IPS-18c (cell line): ENCODE data around the gene MTMR12.
A peak's percentile ranks its signal among the peaks of the same experiment; 100 is the strongest.
"Not testable (repeated sequence)": the region's sequence is repeated elsewhere in the genome, so short reads cannot be mapped to it uniquely, and the experiment has no call there.

Experiments used
- H3K4me3 ChIP-seq: 2 replicates; pipeline ENCODE4 v1.7.0; 2013; ENCODE audit warnings: low read depth, mild to moderate bottlenecking, low read length, moderate library complexity; ENCODE audit not compliant: insufficient read depth
- H3K9me3 ChIP-seq: one replicate; pipeline ENCODE4 v1.6.1; 2013; ENCODE audit warnings: mild to moderate bottlenecking, low read length, moderate library complexity; ENCODE audit not compliant: control insufficient read depth, insufficient read depth

Gene MTMR12

DNA sequence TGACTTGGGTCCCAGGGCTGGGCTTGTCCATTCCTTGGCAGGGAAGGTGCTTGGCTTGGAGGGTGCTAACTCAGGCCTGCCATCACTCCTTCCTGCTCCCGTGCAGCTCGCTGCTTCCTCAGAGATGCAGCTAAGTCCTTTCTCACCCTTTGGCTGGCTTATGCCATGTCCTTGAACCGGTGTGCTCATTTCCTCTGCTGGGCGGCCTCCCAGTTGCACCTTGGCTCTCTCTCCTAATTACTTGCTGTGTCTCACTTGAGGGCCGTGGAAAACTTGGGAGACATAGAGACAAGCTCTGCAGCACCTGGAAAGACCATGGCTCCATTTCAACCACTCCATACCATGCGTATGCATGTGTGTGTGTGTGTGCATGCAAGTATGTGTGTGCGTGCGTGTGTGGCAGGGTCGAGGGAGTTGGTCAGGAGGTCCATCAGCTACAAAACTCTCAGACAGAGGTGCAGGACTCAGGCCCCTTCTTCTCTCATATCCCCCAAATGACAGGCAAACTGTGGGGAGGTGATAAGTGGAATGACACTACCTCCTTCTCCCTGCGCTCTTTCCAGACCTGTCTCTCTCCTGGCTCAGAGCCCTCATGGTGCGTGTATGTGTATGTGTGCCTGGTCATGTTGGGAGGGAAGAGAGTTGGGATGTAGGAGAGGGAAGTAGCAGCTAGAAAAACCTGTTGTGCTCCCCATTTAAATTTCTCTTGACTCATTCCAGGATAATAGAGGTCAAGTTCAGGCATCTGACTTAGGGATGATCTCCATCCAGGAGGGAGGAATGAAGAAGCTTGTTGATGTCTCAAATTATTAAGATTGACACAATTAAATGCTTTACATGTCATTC, 17.6 kb upstream of the MTMR12 start:
- H3K9me3 ChIP-seq = no peaks in the 10 kb centered on the region
- no peak overlapping the region for H3K4me3 ChIP-seq

DNA sequence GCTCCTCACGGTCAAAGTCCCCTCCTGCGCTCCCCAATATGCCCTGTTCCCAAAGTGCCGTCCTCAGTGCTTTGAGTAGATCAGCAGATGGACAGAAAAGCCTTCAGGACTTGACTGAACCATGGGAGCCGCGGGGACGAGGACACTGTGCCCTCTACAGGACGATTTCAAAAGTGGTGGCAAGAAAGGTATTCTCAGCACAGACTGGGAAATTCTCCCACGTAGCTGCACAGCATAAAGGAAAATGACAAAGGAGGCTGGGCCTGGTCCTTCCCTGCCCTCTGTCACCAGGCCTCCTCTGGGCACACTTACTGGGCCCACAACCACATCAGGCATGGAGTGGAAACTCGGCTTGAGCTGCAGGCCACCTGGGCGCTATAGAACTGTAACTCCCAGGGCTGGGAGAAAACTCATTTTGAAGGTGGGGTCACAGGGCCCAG, 16.7 kb upstream of the MTMR12 start:
- H3K4me3 ChIP-seq = no peak overlapping the region

DNA sequence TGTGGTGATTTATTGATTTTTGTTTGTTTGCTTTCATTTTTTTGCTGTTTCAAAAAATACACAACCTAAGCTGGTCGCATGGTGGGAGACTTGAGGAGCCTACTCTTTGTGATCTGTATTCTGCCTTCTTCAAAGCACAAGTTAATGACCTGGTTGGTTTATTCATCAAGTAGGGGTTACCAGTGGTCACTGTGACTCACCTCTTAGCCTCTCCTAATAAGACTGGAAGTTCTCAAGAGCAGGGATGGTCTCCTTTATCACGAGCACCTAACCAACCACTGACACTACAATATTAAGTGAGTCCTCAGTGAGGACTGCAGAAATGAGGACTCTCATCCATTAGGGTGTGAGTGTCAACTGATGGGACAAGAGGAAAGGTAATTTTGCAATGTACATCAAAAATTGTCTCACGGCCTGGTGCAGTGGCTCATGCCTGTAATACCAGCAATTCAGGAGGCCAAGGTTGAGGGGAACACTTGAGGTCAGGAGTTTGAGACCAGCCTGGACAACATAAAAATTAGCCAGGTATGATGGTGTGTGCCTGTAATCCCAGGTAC, 13.6 kb upstream of the MTMR12 start:
- Histone ChIP-seq H3K4me3 (no peak overlapping the region), H3K9me3 (no peaks in the 10 kb centered on the region)

More for the DNA sequence above, 16.7 kb upstream of the MTMR12 start:
- H3K9me3 ChIP-seq = no peaks in the 10 kb centered on the region

DNA sequence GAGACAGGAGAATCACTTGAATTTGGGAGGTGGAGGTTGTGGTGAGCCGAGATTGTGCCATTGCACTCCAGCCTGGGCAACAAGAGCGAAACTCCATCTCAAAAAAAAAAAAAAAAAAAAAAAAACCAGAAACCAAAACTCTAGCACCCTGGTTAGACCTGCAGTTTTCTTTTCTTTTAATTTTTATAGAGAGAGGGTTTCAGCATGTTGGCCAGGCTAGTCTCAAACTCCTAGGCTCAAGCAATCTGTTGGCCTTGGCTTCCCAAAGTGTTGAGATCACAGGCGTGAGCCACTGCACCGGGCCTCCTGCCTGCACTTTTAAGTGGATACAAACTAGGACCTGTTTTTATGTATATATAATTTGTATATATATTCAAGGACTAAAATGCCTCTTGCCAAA, 12.9 kb upstream of the MTMR12 start:
- no peak overlapping the region for H3K4me3 ChIP-seq

DNA sequence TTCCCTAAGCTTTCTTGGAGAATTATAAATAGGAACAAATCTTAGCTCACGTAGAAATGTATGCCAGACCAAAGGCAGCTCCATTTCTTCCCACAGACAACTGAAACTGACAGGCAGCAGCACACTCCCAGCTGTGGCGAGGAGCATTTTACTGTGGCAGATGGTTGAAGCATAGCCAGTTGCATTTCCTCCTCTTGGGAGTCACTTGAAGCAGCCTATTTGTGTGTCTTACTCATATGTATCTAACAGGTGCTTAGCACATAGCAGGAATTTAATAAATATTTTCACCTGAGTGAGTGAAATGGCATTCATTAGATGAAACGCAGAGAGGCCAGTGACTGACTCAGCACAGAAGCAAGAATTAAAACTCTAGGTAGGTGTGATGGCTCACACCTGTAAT, 12.3 kb upstream of the MTMR12 start:
- no peak overlapping the region for H3K4me3 ChIP-seq
- no peaks in the 10 kb centered on the region for H3K9me3 ChIP-seq

More for the DNA sequence above, 12.9 kb upstream of the MTMR12 start:
- no peaks in the 10 kb centered on the region for H3K9me3 ChIP-seq

DNA sequence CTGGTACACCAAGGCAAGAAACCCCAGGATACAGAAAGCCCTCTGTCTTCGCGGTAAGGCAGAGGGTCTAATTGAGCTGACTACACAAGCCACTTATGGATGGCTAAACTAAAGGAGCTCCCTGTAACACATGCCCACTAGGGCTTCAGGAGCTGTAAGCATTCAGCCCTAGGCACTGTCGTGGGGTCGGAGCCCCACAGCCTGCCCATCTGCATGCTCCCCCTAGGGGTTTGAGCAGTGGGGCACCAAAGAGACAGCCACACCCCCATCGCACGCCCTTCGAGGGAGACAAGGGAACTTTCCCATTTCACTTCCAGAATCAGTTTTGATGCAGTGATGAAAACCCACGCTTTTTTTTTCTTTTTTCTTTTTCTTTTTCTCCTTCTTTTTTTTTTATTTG, 11.0 kb upstream of the MTMR12 start:
- no peak overlapping the region for H3K4me3 ChIP-seq

DNA sequence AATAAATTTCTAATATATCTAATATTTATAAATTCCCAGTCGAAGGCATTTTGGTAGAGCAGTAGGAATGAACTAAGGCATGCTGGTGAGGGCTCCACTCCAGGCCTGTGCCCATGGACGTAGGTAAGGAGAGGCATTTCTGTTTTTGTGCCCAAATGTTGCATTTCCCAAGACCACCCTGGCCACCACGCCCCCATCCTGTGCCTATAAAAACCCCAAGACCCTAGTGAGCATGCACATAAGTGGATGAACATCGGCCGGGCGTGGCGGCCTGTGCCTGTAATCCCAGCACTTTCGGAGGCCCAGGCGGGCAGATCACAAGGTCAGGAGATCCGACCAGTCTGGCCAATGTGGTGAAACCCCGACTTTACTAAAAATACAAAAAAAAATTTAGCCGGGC, 10.1 kb upstream of the MTMR12 start:
- H3K9me3 ChIP-seq = no peaks in the 10 kb centered on the region
- H3K4me3 ChIP-seq = no peak overlapping the region

More for the DNA sequence above, 11.0 kb upstream of the MTMR12 start:
- H3K9me3 ChIP-seq = no peaks in the 10 kb centered on the region

DNA sequence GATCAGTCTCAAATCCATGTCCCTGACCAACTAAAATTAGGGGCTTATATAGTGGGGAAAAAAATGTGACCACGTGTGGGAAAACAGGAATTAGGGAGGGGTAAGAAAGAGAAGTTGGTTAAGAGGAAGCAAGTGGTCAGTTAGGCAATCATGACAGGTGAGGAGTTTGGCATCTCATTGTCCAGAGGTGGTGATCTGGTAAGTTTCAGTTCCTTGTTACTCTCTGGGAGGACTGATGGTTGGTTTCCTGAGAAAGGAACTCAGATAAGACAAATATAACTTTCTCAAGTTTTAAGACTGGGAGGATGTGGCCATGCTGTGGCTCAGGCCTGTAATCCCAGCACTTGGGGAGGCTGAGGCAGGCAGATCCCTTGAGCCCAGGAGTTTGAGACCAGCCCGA, 9.0 kb upstream of the MTMR12 start:
- not testable (repeated sequence) for H3K9me3 ChIP-seq

DNA sequence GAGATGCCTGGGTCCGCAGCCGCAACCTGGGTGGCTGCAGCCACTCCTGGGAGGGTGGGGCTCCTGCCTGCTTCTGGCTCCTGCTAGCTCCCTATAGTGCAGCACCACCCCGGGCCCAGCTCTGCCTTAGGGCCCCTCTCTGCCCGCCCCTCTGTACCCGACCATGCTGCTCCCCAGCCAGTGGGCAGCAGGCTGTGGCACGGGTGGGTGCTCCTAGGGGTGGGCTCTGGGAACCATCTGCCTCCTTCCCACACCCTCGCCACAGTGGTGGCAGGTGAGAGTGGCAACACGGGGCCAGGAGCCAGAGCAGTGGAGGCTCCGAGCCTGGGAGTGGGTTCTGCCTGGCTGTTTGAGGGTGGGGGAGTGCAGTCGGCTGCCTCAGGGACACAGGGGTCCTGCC, 7.8 kb upstream of the MTMR12 start:
- no peaks in the 10 kb centered on the region for H3K9me3 ChIP-seq

More for the DNA sequence above, 9.0 kb upstream of the MTMR12 start:
- H3K4me3 ChIP-seq = not testable (repeated sequence)

DNA sequence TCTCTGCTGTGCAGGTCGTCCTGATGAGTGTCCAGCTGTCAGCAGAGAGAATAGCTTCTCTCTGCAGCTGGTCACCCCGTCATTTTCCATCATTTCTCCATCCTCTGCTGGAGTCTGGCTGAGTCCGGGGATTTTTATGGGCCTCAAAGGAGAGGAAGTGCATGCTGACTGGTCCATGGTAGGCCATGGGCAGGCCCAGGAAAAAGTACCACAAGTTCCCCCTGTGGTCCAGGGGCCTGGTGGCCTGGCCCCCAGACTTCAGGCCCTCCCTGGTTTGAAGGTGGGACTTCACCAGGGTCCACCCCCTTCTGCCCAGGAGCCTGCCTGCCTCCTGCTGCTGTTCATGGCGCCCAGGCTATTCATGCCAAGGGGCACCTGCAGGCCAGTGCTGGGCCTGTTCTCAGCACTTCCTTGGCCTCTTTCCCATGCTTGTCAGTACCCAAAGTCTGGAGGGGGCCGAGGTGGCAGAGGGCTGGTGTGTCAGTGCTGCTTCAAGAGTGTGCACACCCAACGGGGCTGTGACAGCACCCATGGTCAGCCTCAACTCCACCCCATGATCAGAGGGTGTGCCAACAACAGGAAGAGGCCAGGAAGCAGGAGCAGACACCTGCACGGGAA, 7.3 kb upstream of the MTMR12 start:
- no peaks in the 10 kb centered on the region for H3K9me3 ChIP-seq
- H3K4me3 ChIP-seq = no peak overlapping the region

More for the DNA sequence above, 7.8 kb upstream of the MTMR12 start:
- no peak overlapping the region for H3K4me3 ChIP-seq

DNA sequence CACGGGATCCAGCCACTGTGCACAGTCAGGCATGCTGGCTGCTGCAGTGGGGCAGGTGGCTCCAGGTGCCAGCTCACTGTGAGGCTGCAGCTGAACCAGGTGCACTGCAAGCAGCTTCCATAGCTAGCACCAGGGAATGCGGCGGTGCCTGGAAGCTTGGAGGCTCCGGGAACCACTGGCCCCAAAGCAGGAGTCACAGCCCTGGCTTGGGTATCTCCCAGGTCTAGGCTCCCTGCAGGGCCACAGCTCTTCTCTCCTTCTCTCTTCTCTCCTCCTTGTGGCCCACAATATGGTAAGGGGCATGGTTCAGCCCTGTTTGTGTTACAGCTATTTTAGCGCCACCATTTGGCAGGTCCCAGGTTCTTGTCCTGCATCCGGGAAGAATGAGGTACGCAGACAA, 6.7 kb upstream of the MTMR12 start:
- Histone ChIP-seq H3K9me3 (no peaks in the 10 kb centered on the region), H3K4me3 (no peak overlapping the region)

DNA sequence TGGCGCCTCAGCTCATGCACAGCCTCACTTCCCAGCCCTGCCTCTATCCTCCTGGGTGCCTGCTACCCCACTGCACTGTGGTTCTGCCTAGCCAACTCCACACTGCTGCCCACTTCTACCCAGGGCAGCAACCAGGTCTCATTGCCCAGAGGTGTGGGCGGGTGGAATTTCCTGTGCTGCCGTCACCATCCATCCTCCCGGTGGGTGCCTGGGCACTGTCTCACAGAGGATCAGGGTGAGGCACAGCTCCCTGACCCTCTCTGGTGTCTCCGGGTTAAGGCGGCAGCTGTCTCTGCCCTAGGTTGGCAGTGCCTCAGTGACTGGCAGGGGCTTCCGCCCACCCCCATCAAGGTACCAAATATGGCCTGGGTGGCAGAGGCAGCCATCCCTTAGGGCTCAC, 4.3 kb upstream of the MTMR12 start:
- no peak overlapping the region for H3K4me3 ChIP-seq
- no peaks in the 10 kb centered on the region for H3K9me3 ChIP-seq

DNA sequence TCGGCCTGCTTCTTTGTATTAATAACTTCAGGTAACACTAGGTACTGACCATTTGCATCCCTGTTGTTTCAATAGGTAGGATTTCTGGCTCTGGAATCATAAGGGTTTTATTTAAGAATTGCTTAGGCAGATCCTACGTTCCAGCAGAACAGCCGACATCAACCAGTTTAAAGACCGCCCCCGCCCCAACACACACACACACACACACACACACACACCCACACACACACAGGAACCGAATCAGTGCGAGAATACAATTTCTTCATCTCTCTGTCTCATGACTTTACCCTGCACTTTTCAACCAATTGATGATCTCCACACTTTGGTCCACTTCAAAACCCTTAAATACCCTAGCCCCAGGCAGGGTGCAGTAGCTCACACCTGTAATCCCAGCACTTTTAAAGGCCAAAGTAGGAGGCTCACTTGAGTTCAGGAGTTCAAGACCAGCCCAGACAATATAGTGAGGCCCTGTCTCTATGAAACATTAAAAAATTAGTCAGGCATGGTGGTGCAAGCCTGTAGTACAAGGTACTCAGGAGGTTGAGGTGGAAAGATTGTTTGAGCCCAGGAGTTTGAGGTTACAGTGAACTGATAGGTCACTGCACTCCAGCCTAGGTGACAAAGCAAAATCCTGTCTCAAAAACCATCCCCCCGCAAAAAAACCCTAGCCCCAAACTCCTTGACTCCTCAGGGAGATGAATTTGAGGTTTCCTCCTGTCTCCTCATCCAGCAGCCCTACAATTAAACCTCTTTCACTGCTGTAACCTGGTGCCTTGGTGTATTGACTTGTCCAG, 2.7 kb upstream of the MTMR12 start:
- H3K9me3 ChIP-seq = no peaks in the 10 kb centered on the region
- no peak overlapping the region for H3K4me3 ChIP-seq

DNA sequence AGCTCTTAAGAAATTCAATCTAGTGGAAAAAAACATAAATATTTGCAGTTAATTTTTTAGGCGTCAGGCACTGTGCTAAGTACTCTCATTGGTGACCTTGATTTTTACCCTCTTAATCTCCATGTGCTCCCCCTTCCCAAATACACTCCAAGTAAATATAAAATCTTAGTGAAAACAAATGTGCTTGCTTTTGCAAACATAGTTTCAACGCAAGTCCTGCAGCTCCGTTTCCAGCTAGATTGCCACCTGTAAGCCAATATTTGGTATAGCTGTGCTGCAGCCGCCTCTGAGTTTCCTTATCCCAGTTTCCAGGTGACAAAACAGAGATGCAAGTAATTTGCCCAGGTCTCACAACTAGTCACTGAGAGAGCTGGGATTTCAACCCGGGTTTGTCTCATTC, 1.9 kb upstream of the MTMR12 start:
- Histone ChIP-seq H3K4me3 (no peak overlapping the region), H3K9me3 (no peaks in the 10 kb centered on the region)

DNA sequence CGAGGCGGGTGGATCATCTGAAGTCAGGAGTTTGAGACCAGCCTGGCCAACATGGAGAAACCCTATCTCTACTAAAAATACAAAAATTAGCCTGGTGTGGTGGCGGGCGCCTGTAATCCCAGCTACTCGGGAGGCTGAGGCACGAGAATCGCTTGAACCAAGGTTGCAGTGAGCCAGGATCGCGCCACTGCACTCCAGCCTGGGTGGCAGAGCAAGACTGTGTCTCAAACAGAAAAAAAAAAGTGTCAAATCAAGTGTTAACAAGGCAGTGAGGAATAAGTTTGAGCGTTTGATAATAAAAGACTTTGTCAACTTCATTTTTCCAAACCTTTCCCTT, 1.4 kb upstream of the MTMR12 start:
- H3K4me3 ChIP-seq, H3K9me3 ChIP-seq: not testable (repeated sequence)

DNA sequence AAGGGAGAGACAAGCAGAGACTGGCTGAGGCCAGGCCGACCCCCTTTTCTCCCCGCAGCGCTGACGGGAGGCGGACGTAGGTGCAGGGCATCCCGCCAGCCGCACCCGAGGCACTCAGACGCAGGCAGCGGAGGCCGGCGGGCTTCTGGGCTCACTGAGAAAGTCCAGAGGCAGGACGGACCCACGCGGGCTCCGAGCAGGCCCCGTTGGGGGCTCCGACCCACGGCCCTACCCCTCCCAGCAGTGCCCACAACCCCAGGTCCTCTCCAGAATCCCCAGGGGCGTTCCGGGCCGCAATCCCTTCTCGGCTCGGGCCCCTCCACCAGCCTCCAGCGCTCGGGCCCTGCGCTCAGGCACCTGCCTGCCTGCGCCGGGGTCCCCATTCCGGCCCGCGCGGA, 543 bp downstream of the MTMR12 start:
- H3K4me3 ChIP-seq = peak overlapping the region; percentile 81
- no peaks in the 10 kb centered on the region for H3K9me3 ChIP-seq

DNA sequence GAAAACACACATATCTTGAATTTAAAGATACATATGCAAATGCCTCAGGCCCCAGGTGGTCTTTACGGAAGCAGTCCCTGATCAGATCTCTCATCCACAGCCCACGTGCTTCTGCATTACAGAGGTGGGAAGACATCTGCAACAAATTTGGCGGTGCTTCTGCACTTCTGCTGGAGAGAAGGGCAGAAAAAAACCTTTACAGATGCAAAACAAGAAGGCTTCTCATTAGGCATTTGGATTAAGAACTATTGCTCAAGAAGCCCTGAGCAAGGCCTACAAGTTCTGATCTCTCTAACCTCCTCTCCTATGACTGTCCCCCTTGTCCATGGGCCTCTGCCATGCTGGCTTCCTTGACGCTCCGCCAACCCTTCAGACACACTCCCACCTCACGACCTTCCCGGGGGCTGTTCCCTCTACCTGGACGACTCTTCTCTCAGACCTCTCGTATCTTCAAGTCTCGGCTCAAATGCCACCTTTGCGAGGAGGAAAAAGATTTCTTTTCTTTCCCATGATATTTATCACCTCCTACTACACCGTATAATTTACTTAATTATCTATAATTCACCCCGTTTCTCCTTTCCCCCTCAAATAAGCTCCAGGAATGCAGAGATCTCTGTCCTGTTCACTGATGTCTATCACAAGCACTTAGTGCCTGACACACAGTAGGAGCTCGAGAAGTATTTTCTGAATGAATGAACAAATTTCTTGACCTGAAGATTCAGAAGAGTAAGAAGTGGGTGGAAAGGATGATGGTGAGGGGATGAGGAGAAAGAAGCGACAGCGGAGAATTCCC, 1.1 kb downstream of the MTMR12 start:
- Histone ChIP-seq H3K4me3 (peak overlapping the region; percentile 81), H3K9me3 (no peaks in the 10 kb centered on the region)
